ENCODE results near the gene MCRIP2. TPM values are rescaled to one million over a fixed set of nuclear protein-coding genes. Genes with fewer than 3 reads are reported as not detected.

MCRIP2 gene
- total and polyA plus RNA-seq, 7 experiments from 2014 or later = 21.4 to 35.8 (median 28.8) TPM

- POLR2A ChIA-PET = no interaction called here
- no peak for ATAC-seq
Measured at GRCh38 chr16:615122-615521, 26.5 kb upstream of the MCRIP2 start.

DNA sequence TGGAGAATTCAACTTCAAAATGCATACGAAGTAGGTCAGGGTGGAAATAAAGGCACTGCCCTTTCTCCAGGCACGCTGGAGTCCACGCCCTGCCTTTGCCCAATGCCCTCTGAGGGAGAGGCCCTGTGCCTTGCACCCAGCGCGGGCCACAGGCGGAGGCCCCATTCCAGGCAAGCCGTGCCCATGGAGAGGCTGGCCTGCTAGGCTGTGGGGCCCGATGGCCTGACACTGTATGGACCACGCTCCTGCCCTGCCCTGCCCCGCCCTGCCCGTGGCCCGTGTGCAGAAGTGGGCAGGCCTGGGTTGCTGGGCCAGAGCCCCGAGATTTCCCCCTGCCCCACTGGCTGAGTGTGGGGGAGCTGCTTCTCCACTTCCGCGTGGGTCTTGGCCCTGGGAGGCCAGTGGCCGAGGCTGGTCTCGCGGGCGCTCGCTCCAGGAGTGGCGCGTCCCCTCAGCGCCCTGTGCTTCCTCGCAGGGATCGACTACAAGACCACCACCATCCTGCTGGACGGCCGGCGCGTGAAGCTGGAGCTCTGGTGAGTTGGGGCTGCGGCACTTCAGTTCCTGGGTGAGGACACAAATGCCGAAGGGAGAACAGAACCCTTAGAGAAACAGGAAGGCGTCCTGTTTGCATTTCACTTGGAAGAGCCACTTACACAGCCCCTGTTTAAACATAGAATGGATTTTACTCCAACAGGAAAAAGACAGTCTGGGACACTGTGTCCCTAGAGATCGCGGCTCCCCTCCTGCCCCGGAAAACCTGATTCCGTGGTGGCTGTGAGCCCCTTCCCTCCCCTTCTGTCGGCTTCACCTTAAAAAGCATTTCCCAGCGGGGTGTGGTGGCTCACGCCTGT is 24.7 kb upstream of the MCRIP2 start:
- Mint-ChIP-seq H3K27ac (no peak overlapping the region), H3K4me3 (no peak overlapping the region), H3K36me3 (peaks cover 0 to 13% (median 5%) of the 10 kb centered on the region in 5 donors), H3K9me3 (peaks cover 0 to 1% (median 0%) of the 10 kb centered on the region in 11 donors), H3K27me3 (no peaks in the 10 kb centered on the region), H3K4me1 (peaks cover 0 to 10% (median 0%) of the 10 kb centered on the region in 7 donors)
- Histone ChIP-seq H3K36me3 (ENCODE audit: control insufficient read depth in 2 of 3, insufficient read depth in 3 of 3, low read length in 3 of 3) (peaks cover 0 to 19% (median 0%) of the 10 kb centered on the region in 3 experiments), H3K4me1 (ENCODE audit: control insufficient read depth in 2 of 2, insufficient read depth in 2 of 2, low read length in 2 of 2) (no peaks in the 10 kb centered on the region), H3K27ac (ENCODE audit: low read depth, low read length) (no peak overlapping the region), H3K4me3 (ENCODE audit: low read length) (no peak overlapping the region), H3K9me3 (ENCODE audit: control insufficient read depth in 2 of 3, low read length in 3 of 3) (no peaks in the 10 kb centered on the region), H3K27me3 (ENCODE audit: control insufficient read depth in 2 of 2, insufficient read depth in 2 of 2, low read length in 2 of 2) (no peaks in the 10 kb centered on the region)
- ChIA-PET CTCF (interaction anchor here (0.6 kb wide), 1 partner anchor 19 kb away, joined by 3 read pairs; the partner anchor contains the start of gene METTL26), POLR2A (no interaction called here)
- ATAC-seq = no peak
- DNase-seq = no peak
- intact Hi-C loops (cut with micrococcal nuclease) = no loop called here

More at GRCh38 chr16:615122-615521, 26.5 kb upstream of the MCRIP2 start:
- no peak overlapping the region for H3K27ac Mint-ChIP-seq
- H3K4me3 ChIP-seq (ENCODE audit: low read length) = no peak overlapping the region
- H3K9me3 Mint-ChIP-seq = peaks cover 0 to 1% (median 0%) of the 10 kb centered on the region in 11 donors
- no peak for DNase-seq
- no peaks in the 10 kb centered on the region for H3K27me3 Mint-ChIP-seq
- CTCF ChIA-PET = no interaction called here
- H3K27ac ChIP-seq (ENCODE audit: low read depth, low read length) = no peak overlapping the region
- no peaks in the 10 kb centered on the region for H3K27me3 ChIP-seq (ENCODE audit: control insufficient read depth in 2 of 2, insufficient read depth in 2 of 2, low read length in 2 of 2)
- intact Hi-C loops (cut with micrococcal nuclease) = no loop called here
- peaks cover 3 to 14% (median 5%) of the 10 kb centered on the region in 7 donors for H3K4me1 Mint-ChIP-seq
- no peak overlapping the region for H3K4me3 Mint-ChIP-seq
- peaks cover 0 to 19% (median 0%) of the 10 kb centered on the region in 3 experiments for H3K36me3 ChIP-seq (ENCODE audit: control insufficient read depth in 2 of 3, insufficient read depth in 3 of 3, low read length in 3 of 3)
- no peaks in the 10 kb centered on the region for H3K9me3 ChIP-seq (ENCODE audit: control insufficient read depth in 2 of 3, low read length in 3 of 3)
- peaks cover 0 to 13% (median 5%) of the 10 kb centered on the region in 5 donors for H3K36me3 Mint-ChIP-seq
- no peaks in the 10 kb centered on the region for H3K4me1 ChIP-seq (ENCODE audit: control insufficient read depth in 2 of 2, insufficient read depth in 2 of 2, low read length in 2 of 2)

DNA sequence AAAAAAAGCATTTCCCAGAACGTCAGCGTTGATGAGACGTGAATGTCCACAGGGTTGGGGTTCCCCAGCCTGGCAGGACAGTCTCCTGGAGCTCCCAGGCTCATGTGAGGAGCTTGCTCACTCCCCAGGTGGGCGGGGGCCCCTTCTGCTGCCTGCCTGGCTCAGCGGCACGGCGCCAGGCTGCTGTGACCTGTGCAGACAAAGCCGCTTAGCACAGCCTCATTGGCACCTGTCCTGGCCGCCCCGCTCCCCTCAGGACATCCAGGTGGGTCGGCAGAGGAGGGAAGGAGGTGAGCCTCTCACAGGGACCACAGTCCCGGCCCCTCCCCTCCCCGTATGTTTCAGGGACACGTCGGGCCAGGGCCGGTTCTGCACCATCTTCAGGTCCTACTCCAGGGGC is 23.8 kb upstream of the MCRIP2 start:
- CTCF ChIA-PET = no interaction called here
- H3K9me3 ChIP-seq (ENCODE audit: control insufficient read depth in 2 of 3, low read length in 3 of 3) = no peaks in the 10 kb centered on the region
- H3K4me3 ChIP-seq (ENCODE audit: low read length) = no peak overlapping the region
- POLR2A ChIA-PET = no interaction called here
- Mint-ChIP-seq H3K27me3 (no peaks in the 10 kb centered on the region), H3K4me3 (no peak overlapping the region), H3K36me3 (peaks cover 0 to 13% (median 5%) of the 10 kb centered on the region in 5 donors), H3K4me1 (peaks cover 0 to 10% (median 0%) of the 10 kb centered on the region in 7 donors), H3K27ac (no peak overlapping the region), H3K9me3 (peaks cover 0 to 1% (median 0%) of the 10 kb centered on the region in 11 donors)
- H3K4me1 ChIP-seq (ENCODE audit: control insufficient read depth in 2 of 2, insufficient read depth in 2 of 2, low read length in 2 of 2) = no peaks in the 10 kb centered on the region
- H3K36me3 ChIP-seq (ENCODE audit: control insufficient read depth in 2 of 3, insufficient read depth in 3 of 3, low read length in 3 of 3) = peaks cover 0 to 19% (median 0%) of the 10 kb centered on the region in 3 experiments
- ATAC-seq = no peak
- no peak for DNase-seq
- no peaks in the 10 kb centered on the region for H3K27me3 ChIP-seq (ENCODE audit: control insufficient read depth in 2 of 2, insufficient read depth in 2 of 2, low read length in 2 of 2)
- no peak overlapping the region for H3K27ac ChIP-seq (ENCODE audit: low read depth, low read length)
- intact Hi-C loops (cut with micrococcal nuclease) = no loop called here

DNA sequence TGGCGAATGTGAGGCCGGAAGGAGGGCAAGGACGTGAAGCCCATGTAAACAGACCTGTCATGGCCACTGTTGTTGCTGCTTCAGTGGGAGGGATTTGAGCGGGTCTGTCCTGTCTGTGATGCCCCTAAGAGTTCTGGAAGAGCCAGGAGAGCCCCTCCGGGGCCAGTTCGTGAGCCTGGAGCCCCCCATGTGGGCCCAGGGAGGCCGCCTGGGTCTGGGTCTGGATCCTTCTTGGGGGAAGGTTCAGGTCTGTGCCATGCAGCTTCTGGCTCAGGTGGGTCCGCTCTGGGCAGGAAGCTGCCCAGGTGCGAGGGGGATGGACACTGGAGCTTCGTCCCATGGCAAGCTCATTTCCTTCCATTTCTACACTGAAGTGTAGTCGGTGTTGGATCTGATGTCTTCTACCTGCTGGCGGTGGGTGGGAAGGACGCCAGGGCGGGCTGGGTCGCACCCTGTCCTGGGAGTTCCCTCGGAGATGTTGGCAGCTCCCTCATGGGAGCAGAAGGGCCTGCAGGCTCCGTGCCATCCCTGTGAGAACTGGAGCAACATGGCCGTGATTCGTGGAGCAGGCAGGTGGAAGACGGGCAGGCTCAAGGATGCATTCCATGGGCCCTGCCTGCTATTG is 22.0 kb upstream of the MCRIP2 start:
- ChIA-PET POLR2A (no interaction called here), CTCF (no interaction called here)
- Mint-ChIP-seq H3K9me3 (peaks cover 0 to 1% (median 0%) of the 10 kb centered on the region in 11 donors), H3K27ac (no peak overlapping the region), H3K4me1 (peaks cover 0 to 8% (median 0%) of the 10 kb centered on the region in 7 donors), H3K27me3 (no peaks in the 10 kb centered on the region), H3K4me3 (no peak overlapping the region), H3K36me3 (peaks cover 0 to 4% (median 3%) of the 10 kb centered on the region in 5 donors)
- Histone ChIP-seq H3K4me3 (ENCODE audit: low read length) (no peak overlapping the region), H3K36me3 (ENCODE audit: control insufficient read depth in 2 of 3, insufficient read depth in 3 of 3, low read length in 3 of 3) (peaks cover 0 to 17% (median 0%) of the 10 kb centered on the region in 3 experiments), H3K4me1 (ENCODE audit: control insufficient read depth in 2 of 2, insufficient read depth in 2 of 2, low read length in 2 of 2) (no peaks in the 10 kb centered on the region), H3K27ac (ENCODE audit: low read depth, low read length) (no peak overlapping the region), H3K27me3 (ENCODE audit: control insufficient read depth in 2 of 2, insufficient read depth in 2 of 2, low read length in 2 of 2) (no peaks in the 10 kb centered on the region), H3K9me3 (ENCODE audit: control insufficient read depth in 2 of 3, low read length in 3 of 3) (no peaks in the 10 kb centered on the region)
- intact Hi-C loops (cut with micrococcal nuclease) = no loop called here
- DNase-seq (no peak), ATAC-seq (no peak)

GRCh38 chr16:620700-621525 is 20.7 kb upstream of the MCRIP2 start:
- intact Hi-C loops (cut with micrococcal nuclease) = no loop called here
- no peaks in the 10 kb centered on the region for H3K9me3 Mint-ChIP-seq
- H3K4me3 ChIP-seq (ENCODE audit: low read length) = no peak overlapping the region
- H3K27me3 Mint-ChIP-seq = no peaks in the 10 kb centered on the region
- no peaks in the 10 kb centered on the region for H3K9me3 ChIP-seq (ENCODE audit: control insufficient read depth in 2 of 3, low read length in 3 of 3)
- no peak overlapping the region for H3K4me3 Mint-ChIP-seq
- no peak overlapping the region for H3K27ac ChIP-seq (ENCODE audit: low read depth, low read length)
- H3K27ac Mint-ChIP-seq = no peak overlapping the region
- H3K36me3 ChIP-seq (ENCODE audit: control insufficient read depth in 2 of 3, insufficient read depth in 3 of 3, low read length in 3 of 3) = peaks cover 0 to 19% (median 0%) of the 10 kb centered on the region in 3 experiments
- ChIA-PET POLR2A (no interaction called here), CTCF (no interaction called here)
- DNase-seq (no peak), ATAC-seq (no peak)
- H3K36me3 Mint-ChIP-seq = no peaks in the 10 kb centered on the region
- peaks cover 0 to 8% (median 0%) of the 10 kb centered on the region in 7 donors for H3K4me1 Mint-ChIP-seq
- H3K27me3 ChIP-seq (ENCODE audit: control insufficient read depth in 2 of 2, insufficient read depth in 2 of 2, low read length in 2 of 2) = no peaks in the 10 kb centered on the region
- no peaks in the 10 kb centered on the region for H3K4me1 ChIP-seq (ENCODE audit: control insufficient read depth in 2 of 2, insufficient read depth in 2 of 2, low read length in 2 of 2)

DNA sequence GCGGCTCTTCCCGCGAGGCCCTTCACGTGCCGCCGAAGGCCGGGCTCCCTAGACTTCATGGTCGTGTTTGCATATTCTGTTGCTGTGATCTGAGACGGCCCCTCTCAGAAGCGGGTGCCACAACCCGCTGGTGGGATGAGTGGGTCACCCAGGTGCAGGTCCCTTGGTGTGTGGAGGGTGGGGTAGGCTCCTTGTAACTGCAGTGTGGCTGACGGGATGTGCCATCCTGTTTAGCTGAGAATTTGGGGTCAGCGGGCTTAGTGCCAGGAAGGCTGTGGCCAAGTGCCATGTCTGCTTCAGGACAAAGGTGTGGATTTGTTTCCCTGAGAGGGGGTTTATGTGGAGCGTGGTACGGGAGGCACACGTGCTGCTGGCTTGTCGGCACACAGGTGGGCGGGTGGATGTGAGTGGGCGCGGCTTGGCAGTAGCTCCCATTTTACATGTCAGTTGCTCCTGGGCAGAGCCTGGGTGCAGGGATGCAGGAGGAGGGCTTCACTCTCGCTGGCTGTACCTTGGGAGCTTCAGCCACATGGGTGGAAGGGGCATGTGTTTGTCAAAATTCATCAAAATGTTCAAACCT is 20.0 kb upstream of the MCRIP2 start:
- peaks cover 0 to 3% (median 0%) of the 10 kb centered on the region in 5 donors for H3K36me3 Mint-ChIP-seq
- CTCF ChIA-PET = no interaction called here
- no peaks in the 10 kb centered on the region for H3K27me3 ChIP-seq (ENCODE audit: control insufficient read depth in 2 of 2, insufficient read depth in 2 of 2, low read length in 2 of 2)

More for the DNA sequence above, 20.0 kb upstream of the MCRIP2 start:
- Mint-ChIP-seq H3K4me3 (no peak overlapping the region), H3K9me3 (no peaks in the 10 kb centered on the region), H3K27ac (no peak overlapping the region), H3K4me1 (peaks cover 0 to 8% (median 0%) of the 10 kb centered on the region in 7 donors), H3K27me3 (no peaks in the 10 kb centered on the region)
- Histone ChIP-seq H3K4me1 (ENCODE audit: control insufficient read depth in 2 of 2, insufficient read depth in 2 of 2, low read length in 2 of 2) (no peaks in the 10 kb centered on the region), H3K36me3 (ENCODE audit: control insufficient read depth in 2 of 3, insufficient read depth in 3 of 3, low read length in 3 of 3) (peaks cover 0 to 25% (median 0%) of the 10 kb centered on the region in 3 experiments), H3K27ac (ENCODE audit: low read depth, low read length) (no peak overlapping the region), H3K4me3 (ENCODE audit: low read length) (no peak overlapping the region), H3K9me3 (ENCODE audit: control insufficient read depth in 2 of 3, low read length in 3 of 3) (no peaks in the 10 kb centered on the region)
- ATAC-seq (no peak), DNase-seq (no peak)
- POLR2A ChIA-PET = no interaction called here
- intact Hi-C loops (cut with micrococcal nuclease) = no loop called here

Data from naive thymus-derived CD4-positive, alpha-beta T cell (primary cell).